OCI-LY3 (cell line): ENCODE measurements around the gene SLC45A2.
"Not testable (repeated sequence)": the region's sequence is repeated elsewhere in the genome, so short reads cannot be mapped to it uniquely, and the experiment has no call there.

Experiments used
- H2AFZ ChIP-seq: fragments of 200-600, 300-600 bp; shearing (Covaris generic); 2 replicates; pipeline ENCODE4 v1.6.0; 2014; ENCODE audit warnings: antibody characterized with exemption, low read depth, low read length
- H3K27ac ChIP-seq: fragments of 200-600, 300-600 bp; sonication (generic); 2 replicates; pipeline ENCODE4 v1.5.1; 2014; ENCODE audit warnings: mild to moderate bottlenecking, low read length, moderate library complexity, mixed read lengths
- H3K27me3 ChIP-seq: fragments of 200-600, 300-600 bp; sonication (generic); 2 replicates; pipeline ENCODE4 v1.6.1; 2014; ENCODE audit warnings: low read depth, low read length, mixed read lengths
- H3K36me3 ChIP-seq: fragments of 200-600, 300-600 bp; sonication (generic); replicated peaks from 2 replicates; pipeline ENCODE3; 2014; ENCODE audit warnings: low read depth, low read length, mixed read lengths
- H3K4me1 ChIP-seq: fragments of 300-600, 200-600 bp; sonication (generic); 2 replicates; pipeline ENCODE4 v1.6.1; 2014; ENCODE audit warnings: low read length, mixed read lengths
- H3K4me2 ChIP-seq: fragments of 200-600, 300-600 bp; sonication (generic); 2 replicates; pipeline ENCODE4 v1.6.1; 2014; ENCODE audit warnings: low read length, mixed read lengths
- H3K4me3 ChIP-seq: fragments of 300-600, 200-600 bp; sonication (generic); 2 replicates; pipeline ENCODE4 v1.5.1; 2014; ENCODE audit warnings: antibody characterized with exemption, mild to moderate bottlenecking, low read length, moderate library complexity
- H3K79me2 ChIP-seq: fragments of 300-600, 200-600 bp; shearing (Covaris generic); 2 replicates; pipeline ENCODE4 v1.6.1; 2014; ENCODE audit warnings: mild to moderate bottlenecking, low read length, mixed read lengths
- H3K9ac ChIP-seq: fragments of 300-600, 200-600 bp; shearing (Covaris generic); 2 replicates; pipeline ENCODE4 v1.6.0; 2014; ENCODE audit warnings: mild to moderate bottlenecking, low read length, moderate library complexity
- H3K9me3 ChIP-seq: fragments of 200-600, 300-600 bp; shearing (Covaris generic); 2 replicates; pipeline ENCODE4 v1.6.1; 2014; ENCODE audit warnings: low read length, mixed read lengths; ENCODE audit not compliant: insufficient read depth
- H4K20me1 ChIP-seq: fragments of 200-600, 300-600 bp; sonication (generic); 2 replicates; pipeline ENCODE4 v1.6.1; 2016; ENCODE audit warnings: low read length, mixed read lengths; ENCODE audit not compliant: insufficient read depth
- CTCF ChIP-seq: fragments of 200-600, 300-600 bp; sonication (generic); IDR thresholded peaks from 2 replicates; pipeline ENCODE4 v1.5.1; 2014; ENCODE audit warnings: antibody characterized with exemption, low read length, low read depth
- EZH2phosphoT487 ChIP-seq: fragments of 200-600 bp; shearing (Covaris generic); IDR thresholded peaks from 2 replicates; pipeline ENCODE4 v1.6.1; 2018; ENCODE audit warnings: antibody characterized with exemption, mixed run types, low read depth

Gene SLC45A2

GRCh38 chr5:33984671-33985124 lies at the start of gene SLC45A2:
SLC45A2 (minus strand) TSS chr5:33984693; CDS start chr5:33984583, 110 bp downstream.
- Histone ChIP-seq H2AFZ (no peak within 1 kb of the TSS), H3K9ac (no peak within 1 kb of the TSS), H3K4me2 (no peak within 1 kb of the TSS), H3K9me3 (no peaks in the 10 kb centered on the region), H3K4me3 (no peak within 1 kb of the TSS), H3K79me2 (no peaks in the 10 kb centered on the region), H4K20me1 (no peaks in the 10 kb centered on the region), H3K4me1 (no peaks in the 10 kb centered on the region), H3K36me3 (peaks cover 17% of the 10 kb centered on the region), H3K27me3 (no peaks in the 10 kb centered on the region), H3K27ac (no peak within 1 kb of the TSS)
- no peak for TF ChIP-seq CTCF
- TF ChIP-seq EZH2phosphoT487: no peak

GRCh38 chr5:34031966-34032365 lies 47.5 kb upstream of the SLC45A2 start:
- no peak overlapping the region for H3K4me2 ChIP-seq
- no peaks in the 10 kb centered on the region for H3K4me1 ChIP-seq
- no peaks in the 10 kb centered on the region for H3K36me3 ChIP-seq
- no peaks in the 10 kb centered on the region for H3K79me2 ChIP-seq
- no peak overlapping the region for H2AFZ ChIP-seq
- H3K4me3 ChIP-seq: no peak overlapping the region
- H3K27me3 ChIP-seq: no peaks in the 10 kb centered on the region
- H4K20me1 ChIP-seq: no peaks in the 10 kb centered on the region
- H3K27ac ChIP-seq: no peak overlapping the region
- no peak overlapping the region for H3K9ac ChIP-seq
- TF ChIP-seq CTCF (no peak), EZH2phosphoT487 (no peak)
- no peaks in the 10 kb centered on the region for H3K9me3 ChIP-seq

- Histone ChIP-seq H3K4me2 (no peak overlapping the region), H3K9me3 (no peaks in the 10 kb centered on the region), H4K20me1 (no peaks in the 10 kb centered on the region), H3K4me1 (no peaks in the 10 kb centered on the region), H3K79me2 (no peaks in the 10 kb centered on the region), H3K27ac (no peak overlapping the region), H3K4me3 (no peak overlapping the region), H3K9ac (no peak overlapping the region), H3K36me3 (no peaks in the 10 kb centered on the region), H2AFZ (no peak overlapping the region), H3K27me3 (no peaks in the 10 kb centered on the region)
- TF ChIP-seq EZH2phosphoT487: no peak
- TF ChIP-seq CTCF: no peak
Measured at GRCh38 chr5:34031117-34031516, 46.6 kb upstream of the SLC45A2 start.

- not testable (repeated sequence) for H3K4me1 ChIP-seq, H3K4me2 ChIP-seq, H3K4me3 ChIP-seq, H2AFZ ChIP-seq, H3K9me3 ChIP-seq, H3K27me3 ChIP-seq, H3K27ac ChIP-seq, H3K36me3 ChIP-seq, H3K9ac ChIP-seq, H3K79me2 ChIP-seq, H4K20me1 ChIP-seq
Measured at GRCh38 chr5:34030585-34030984, 46.1 kb upstream of the SLC45A2 start.

GRCh38 chr5:34030048-34030447 lies 45.6 kb upstream of the SLC45A2 start:
- H3K36me3 ChIP-seq: no peaks in the 10 kb centered on the region
- no peaks in the 10 kb centered on the region for H3K4me1 ChIP-seq
- TF ChIP-seq EZH2phosphoT487 (no peak), CTCF (no peak)
- no peaks in the 10 kb centered on the region for H3K79me2 ChIP-seq
- H3K4me2 ChIP-seq: no peak overlapping the region
- H3K27me3 ChIP-seq: no peaks in the 10 kb centered on the region
- H2AFZ ChIP-seq: no peak overlapping the region
- no peak overlapping the region for H3K9ac ChIP-seq
- no peak overlapping the region for H3K27ac ChIP-seq
- no peaks in the 10 kb centered on the region for H3K9me3 ChIP-seq
- H3K4me3 ChIP-seq: no peak overlapping the region
- no peaks in the 10 kb centered on the region for H4K20me1 ChIP-seq
